GM19395 (cell line): ENCODE measurements around the gene AOX1.
"Not testable (repeated sequence)": the region's sequence is repeated elsewhere in the genome, so short reads cannot be mapped to it uniquely, and the experiment has no call there.

Experiments
- ATAC-seq: cut with Tn5 transposase; IDR thresholded peaks from one replicate; pipeline ENCODE4 v1.9.1; 2021; ENCODE audit warnings: mild to moderate bottlenecking, moderate library complexity; ENCODE audit not compliant: unreplicated experiment

AOX1 gene

GRCh38 chr2:200664770-200665494 is 79.1 kb downstream of the AOX1 start:
- no peak for ATAC-seq

GRCh38 chr2:200665626-200666453 is 80.0 kb downstream of the AOX1 start:
- ATAC-seq = no peak

GRCh38 chr2:200667413-200667812 is 81.6 kb downstream of the AOX1 start:
- no peak for ATAC-seq

- ATAC-seq = no peak
These were observed 82.7 kb downstream of the AOX1 start for GRCh38 chr2:200668478-200668877.

- ATAC-seq = no peak
These were observed 83.5 kb downstream of the AOX1 start for GRCh38 chr2:200669308-200669707.

- no peak for ATAC-seq
These were observed 84.5 kb downstream of the AOX1 start for GRCh38 chr2:200670313-200670712.

- no peak for ATAC-seq
These were observed 84.9 kb downstream of the AOX1 start for GRCh38 chr2:200670751-200671150.

- ATAC-seq = no peak
These were observed 87.4 kb downstream of the AOX1 start for GRCh38 chr2:200673191-200673590.

- no peak for ATAC-seq
These were observed 89.0 kb downstream of the AOX1 start for GRCh38 chr2:200674837-200675236.

- no peak for ATAC-seq
These were observed 91.4 kb downstream of the AOX1 start for GRCh38 chr2:200677171-200677570.

- no peak for ATAC-seq
These were observed 92.1 kb downstream of the AOX1 start for GRCh38 chr2:200677721-200678532.

GRCh38 chr2:200679127-200679526 is 93.3 kb downstream of the AOX1 start:
- ATAC-seq = no peak

- ATAC-seq = no peak
These were observed 93.7 kb downstream of the AOX1 start for GRCh38 chr2:200679535-200679934.

GRCh38 chr2:200681697-200682096 is 95.9 kb downstream of the AOX1 start:
- no peak for ATAC-seq

- not testable (repeated sequence) for ATAC-seq
These were observed 96.6 kb downstream of the AOX1 start for GRCh38 chr2:200682407-200682806.

- ATAC-seq = no peak
These were observed 102.4 kb downstream of the AOX1 start for GRCh38 chr2:200687922-200688920.

- ATAC-seq = no peak
These were observed 103.3 kb downstream of the AOX1 start for GRCh38 chr2:200689115-200689514.

- no peak for ATAC-seq
These were observed 108.1 kb downstream of the AOX1 start for GRCh38 chr2:200693836-200694470.

- ATAC-seq = no peak
These were observed 109.4 kb downstream of the AOX1 start for GRCh38 chr2:200695191-200695590.

- no peak for ATAC-seq
These were observed 109.8 kb downstream of the AOX1 start for GRCh38 chr2:200695601-200696000.
